SJCRH30 (cell line): Measurements from ENCODE around the gene SUMO4. TPM values are rescaled to one million over a fixed set of nuclear protein-coding genes. Genes with fewer than 3 reads are reported as not detected.

Experiments used
- DNase-seq, 2 experiments: peaks; one replicate each; pipeline ENCODE4 v3.0.0-alpha.2; 2015 to 2020
- H3K27ac ChIP-seq: fragments of 250-450 bp; sonication (Bioruptor Pico); 2 replicates; pipeline ENCODE4 v1.5.1; 2020; ENCODE audit warnings: mild to moderate bottlenecking, moderate library complexity
- H3K27me3 ChIP-seq: fragments of 250-450 bp; sonication (Bioruptor Pico); 2 replicates; pipeline ENCODE4 v1.5.1; 2020; ENCODE audit warnings: mild to moderate bottlenecking, moderate library complexity
- H3K36me3 ChIP-seq: fragments of 250-450 bp; sonication (Bioruptor Pico); 2 replicates; pipeline ENCODE4 v1.5.1; 2020; ENCODE audit warnings: mild to moderate bottlenecking, moderate library complexity
- H3K4me1 ChIP-seq: fragments of 250-450 bp; sonication (Bioruptor Pico); 2 replicates; pipeline ENCODE4 v1.5.1; 2020; ENCODE audit warnings: mild to moderate bottlenecking, moderate library complexity
- H3K4me3 ChIP-seq: fragments of 250-450 bp; sonication (Bioruptor Pico); 2 replicates; pipeline ENCODE4 v1.5.1; 2020; ENCODE audit warnings: mild to moderate bottlenecking, moderate library complexity
- H3K9me3 ChIP-seq: fragments of 250-450 bp; sonication (Bioruptor Pico); replicated peaks from 2 replicates; pipeline ENCODE4 v1.5.1; 2020; ENCODE audit warnings: mild to moderate bottlenecking, moderate library complexity
- total RNA-seq: library from RNA; depleted of rRNA; stranded (reverse); fragments of >200 nt; shearing (Covaris generic); gene quantifications from 2 replicates; pipeline ENCODE4 v1.2.3, GENCODE V29; 2014

The SUMO4 gene
- total RNA-seq, 1 experiment from 2014 or later: 1.5 TPM

- no peak overlapping the region for H3K4me3 ChIP-seq
- no peaks in the 10 kb centered on the region for H3K9me3 ChIP-seq
- peaks cover 36% of the 10 kb centered on the region for H3K36me3 ChIP-seq
- no peaks in the 10 kb centered on the region for H3K27me3 ChIP-seq
- no peak for DNase-seq
- no peaks in the 10 kb centered on the region for H3K4me1 ChIP-seq
- H3K27ac ChIP-seq: no peak overlapping the region
Observed at GRCh38 chr6:149409617-149410016, 9.6 kb downstream of the SUMO4 start.

- H3K27me3 ChIP-seq: no peaks in the 10 kb centered on the region
- no peak overlapping the region for H3K27ac ChIP-seq
- no peak overlapping the region for H3K4me3 ChIP-seq
- no peaks in the 10 kb centered on the region for H3K4me1 ChIP-seq
- DNase-seq: no peak
- no peaks in the 10 kb centered on the region for H3K9me3 ChIP-seq
- peaks cover 28% of the 10 kb centered on the region for H3K36me3 ChIP-seq
Observed at GRCh38 chr6:149410557-149410956, 10.5 kb downstream of the SUMO4 start.

- no peaks in the 10 kb centered on the region for H3K9me3 ChIP-seq
- DNase-seq: no peak
- H3K27me3 ChIP-seq: no peaks in the 10 kb centered on the region
- peaks cover 11% of the 10 kb centered on the region for H3K36me3 ChIP-seq
- H3K27ac ChIP-seq: no peak overlapping the region
- H3K4me3 ChIP-seq: no peak overlapping the region
- no peaks in the 10 kb centered on the region for H3K4me1 ChIP-seq
Observed at GRCh38 chr6:149414009-149414408, 13.9 kb downstream of the SUMO4 start.

GRCh38 chr6:149414821-149415220, 14.8 kb downstream of the SUMO4 start:
- Histone ChIP-seq H3K27ac (no peak overlapping the region), H3K4me3 (no peak overlapping the region), H3K9me3 (no peaks in the 10 kb centered on the region), H3K36me3 (peaks cover 6% of the 10 kb centered on the region), H3K27me3 (no peaks in the 10 kb centered on the region), H3K4me1 (no peaks in the 10 kb centered on the region)
- no peak for DNase-seq

- no peak overlapping the region for H3K4me3 ChIP-seq
- no peak for DNase-seq
- H3K36me3 ChIP-seq: no peaks in the 10 kb centered on the region
- H3K9me3 ChIP-seq: no peaks in the 10 kb centered on the region
- no peak overlapping the region for H3K27ac ChIP-seq
- no peaks in the 10 kb centered on the region for H3K4me1 ChIP-seq
- no peaks in the 10 kb centered on the region for H3K27me3 ChIP-seq
Observed at GRCh38 chr6:149419696-149420404, 19.8 kb downstream of the SUMO4 start.

- H3K9me3 ChIP-seq: no peaks in the 10 kb centered on the region
- no peak for DNase-seq
- no peak overlapping the region for H3K4me3 ChIP-seq
- H3K27ac ChIP-seq: no peak overlapping the region
- no peaks in the 10 kb centered on the region for H3K36me3 ChIP-seq
- H3K27me3 ChIP-seq: no peaks in the 10 kb centered on the region
- H3K4me1 ChIP-seq: no peaks in the 10 kb centered on the region
Observed at GRCh38 chr6:149421132-149421531, 21.1 kb downstream of the SUMO4 start.

- H3K27ac ChIP-seq: no peak overlapping the region
- H3K9me3 ChIP-seq: no peaks in the 10 kb centered on the region
- no peak for DNase-seq
Observed at GRCh38 chr6:149422581-149422980, 22.5 kb downstream of the SUMO4 start.

GRCh38 chr6:149423964-149424440, 23.9 kb downstream of the SUMO4 start:
- Histone ChIP-seq H3K4me3 (no peak overlapping the region; the same call in 1 of the 2 replicates), H3K4me1 (no peaks in the 10 kb centered on the region), H3K36me3 (no peaks in the 10 kb centered on the region), H3K27ac (no peak overlapping the region), H3K9me3 (no peaks in the 10 kb centered on the region), H3K27me3 (no peaks in the 10 kb centered on the region)
- no peak for DNase-seq

More at GRCh38 chr6:149422581-149422980, 22.5 kb downstream of the SUMO4 start:
- H3K36me3 ChIP-seq: no peaks in the 10 kb centered on the region
- no peaks in the 10 kb centered on the region for H3K27me3 ChIP-seq
- no peaks in the 10 kb centered on the region for H3K4me1 ChIP-seq
- no peak overlapping the region for H3K4me3 ChIP-seq

GRCh38 chr6:149425224-149425623, 25.2 kb downstream of the SUMO4 start:
- Histone ChIP-seq H3K27me3 (no peaks in the 10 kb centered on the region), H3K4me1 (no peaks in the 10 kb centered on the region), H3K4me3 (no peak overlapping the region), H3K36me3 (no peaks in the 10 kb centered on the region), H3K9me3 (no peaks in the 10 kb centered on the region), H3K27ac (no peak overlapping the region)
- DNase-seq: no peak

- no peak for DNase-seq
- Histone ChIP-seq H3K4me3 (no peak overlapping the region), H3K36me3 (no peaks in the 10 kb centered on the region), H3K27ac (no peak overlapping the region), H3K9me3 (no peaks in the 10 kb centered on the region), H3K4me1 (no peaks in the 10 kb centered on the region), H3K27me3 (no peaks in the 10 kb centered on the region)
Observed at GRCh38 chr6:149425754-149426153, 25.7 kb downstream of the SUMO4 start.

- Histone ChIP-seq H3K27me3 (no peaks in the 10 kb centered on the region), H3K4me3 (no peak overlapping the region), H3K4me1 (0 out of 2 replicates have a peak, but pooled peaks cover 2% of the 10 kb centered on the region), H3K36me3 (no peaks in the 10 kb centered on the region), H3K27ac (no peak overlapping the region), H3K9me3 (no peaks in the 10 kb centered on the region)
- DNase-seq: no peak
Observed at GRCh38 chr6:149428606-149429005, 28.5 kb downstream of the SUMO4 start.

GRCh38 chr6:149429427-149430360, 29.6 kb downstream of the SUMO4 start:
- Histone ChIP-seq H3K36me3 (no peaks in the 10 kb centered on the region), H3K4me1 (0 out of 2 replicates have a peak, but pooled peaks cover 2% of the 10 kb centered on the region), H3K4me3 (no peak overlapping the region), H3K9me3 (no peaks in the 10 kb centered on the region), H3K27ac (no peak overlapping the region), H3K27me3 (no peaks in the 10 kb centered on the region)
- no peak for DNase-seq

- H3K4me1 ChIP-seq: 0 out of 2 replicates have a peak, but pooled peaks cover 2% of the 10 kb centered on the region
- H3K9me3 ChIP-seq: no peaks in the 10 kb centered on the region
- no peaks in the 10 kb centered on the region for H3K36me3 ChIP-seq
- H3K27ac ChIP-seq: no peak overlapping the region
- DNase-seq: peak; percentile 91 to 97
- no peaks in the 10 kb centered on the region for H3K27me3 ChIP-seq
- H3K4me3 ChIP-seq: no peak overlapping the region
Observed at GRCh38 chr6:149431905-149432775, 32.1 kb downstream of the SUMO4 start.

GRCh38 chr6:149433405-149433804, 33.3 kb downstream of the SUMO4 start:
- Histone ChIP-seq H3K9me3 (no peaks in the 10 kb centered on the region), H3K27ac (no peak overlapping the region), H3K4me1 (0 out of 2 replicates have a peak, but pooled peaks cover 2% of the 10 kb centered on the region), H3K27me3 (no peaks in the 10 kb centered on the region), H3K4me3 (no peak overlapping the region), H3K36me3 (no peaks in the 10 kb centered on the region)
- no peak for DNase-seq
